GM12878 (cell line): ENCODE results near the gene FHL1. TPM values are rescaled to one million over a fixed set of nuclear protein-coding genes. Genes with fewer than 3 reads are reported as not detected.

Experiments used
- ATAC-seq: fragments of 200-7000 bp; cut with Tn5 transposase; 3 replicates; pipeline ENCODE4 v1.9.1; 2020; ENCODE audit warnings: mild to moderate bottlenecking, moderate library complexity
- BruUV-seq: library from RNA; stranded (reverse); fragments of 400-500 nt; replicated peaks from 2 replicates; lab custom pipeline; 2021; lab: Mats Ljungman, UMichigan
- CTCF ChIA-PET: fragments of 300-600 bp; sonication (Branson Sonifier 250); formaldehyde crosslinking; extraction: SDS; loops from one replicate; lab custom pipeline; 2021; ENCODE audit warnings: inconsistent platforms; lab: Yijun Ruan, JAX
- POLR2A ChIA-PET: fragments of 350-600 bp; formaldehyde crosslinking; extraction: SDS; loops from one replicate; lab custom pipeline; 2021; ENCODE audit warnings: inconsistent platforms; lab: Charles Lee
- RAD21 ChIA-PET: fragments of 300-600 bp; sonication (Branson Sonifier 250); formaldehyde crosslinking; loops from one replicate; lab custom pipeline; 2023; ENCODE audit warnings: antibody characterized with exemption; ENCODE audit not compliant: unreplicated experiment; lab: Charles Lee
- SMC1A ChIA-PET: fragments of 300-600 bp; sonication (Branson Sonifier 250); formaldehyde crosslinking; loops from one replicate; lab custom pipeline; 2023; ENCODE audit not compliant: unreplicated experiment, uncharacterized antibody; lab: Charles Lee
- DNase-seq: peaks from one replicate; pipeline ENCODE4 v3.0.0-alpha.2; 2011; ENCODE audit warnings: low read depth, low spot score
- FAIRE-seq: peaks from 3 replicates; lab custom pipeline; 2011; peaks lifted over from hg19 to GRCh38; lab: Jason Lieb, UNC
- H2AFZ ChIP-seq: 2 replicates; pipeline ENCODE4 v1.6.0; 2011; ENCODE audit warnings: low read depth, low read length, control low read depth; ENCODE audit not compliant: control insufficient read depth
- H3K27ac ChIP-seq: 2 replicates; pipeline ENCODE4 v1.5.1; 2011; ENCODE audit warnings: control low read depth; ENCODE audit not compliant: control insufficient read depth, insufficient read depth
- H3K27me3 ChIP-seq, 2 experiments: replicated peaks in 1 of 2; 2 replicates each; pipeline versions ENCODE4 v1.6.0 to v1.6.1; 2011; ENCODE audit warnings: low read length in 1 of 2; ENCODE audit not compliant: control insufficient read depth in 2 of 2, insufficient read depth in 2 of 2
- H3K36me3 ChIP-seq, 2 experiments: 2 replicates each; pipeline ENCODE4 v1.5.1; 2011; ENCODE audit warnings: low read length in 1 of 2; ENCODE audit not compliant: control insufficient read depth in 2 of 2, insufficient read depth in 2 of 2
- H3K4me1 ChIP-seq: 2 replicates; pipeline ENCODE4 v1.6.1; 2011; ENCODE audit warnings: mild to moderate bottlenecking, low read length, moderate library complexity, mixed read lengths; ENCODE audit not compliant: control insufficient read depth, insufficient read depth
- H3K4me2 ChIP-seq: 2 replicates; pipeline ENCODE4 v1.6.0; 2011; ENCODE audit warnings: control low read depth; ENCODE audit not compliant: control insufficient read depth, insufficient read depth
- H3K4me3 ChIP-seq: fragments of 200-600 bp; sonication (generic); 2 replicates; pipeline ENCODE4 v1.5.1; 2016
- H3K79me2 ChIP-seq: 2 replicates; pipeline ENCODE4 v1.6.0; 2011; ENCODE audit warnings: low read length; ENCODE audit not compliant: control insufficient read depth, insufficient read depth
- H3K9ac ChIP-seq: 2 replicates; pipeline ENCODE4 v1.8.0; 2011; ENCODE audit warnings: low read length, control low read depth, mixed read lengths; ENCODE audit not compliant: control insufficient read depth, insufficient read depth
- H3K9me3 ChIP-seq: replicated peaks from 3 replicates; pipeline ENCODE4 v1.5.1; 2011; ENCODE audit warnings: mild to moderate bottlenecking, low read length; ENCODE audit not compliant: control insufficient read depth, insufficient read depth
- H4K20me1 ChIP-seq: 2 replicates; pipeline ENCODE4 v1.6.0; 2011; ENCODE audit not compliant: control insufficient read depth, insufficient read depth
- NR2F1 ChIP-seq: fragments of 450-650 bp; conservative IDR thresholded peaks from 2 replicates; pipeline ENCODE4 v1.6.1; 2017; ENCODE audit warnings: mild to moderate bottlenecking
- SPI1 ChIP-seq: IDR thresholded peaks from 2 replicates; pipeline ENCODE4 v1.6.1; 2011; ENCODE audit warnings: low read depth, mild to moderate bottlenecking, low read length, moderate library complexity, borderline replicate concordance; ENCODE audit not compliant: insufficient read depth
- ZBTB11 ChIP-seq: fragments of 450-650 bp; formaldehyde crosslinking; IDR thresholded peaks from 2 replicates; pipeline ENCODE4 v1.5.0; 2022; ENCODE audit warnings: mild to moderate bottlenecking, missing genetic modification characterization
- WGBS: methylation state at CpG from one replicate; pipeline ENCODE4 v1.1.6; 2016; ENCODE audit warnings: low lambda C conversion rate; ENCODE audit not compliant: insufficient replicate concordance, insufficient coverage; ENCODE audit errors: missing lambda C conversion rate; 5-methylcytosine and 5-hydroxymethylcytosine counted together
- in situ Hi-C: fragments of 300-500 bp; cut with MboI; formaldehyde crosslinking; loops from 9 replicates; pipeline ENCODE4 v1.14.3; 2018; ENCODE audit warnings: mixed read lengths
- intact Hi-C: fragments of 100-400 bp; cut with micrococcal nuclease; formaldehyde crosslinking; loops from one replicate; pipeline ENCODE4 v1.14.2; 2022; ENCODE audit not compliant: unreplicated experiment
- polyA plus RNA-seq, 11 experiments: library from polyadenylated mRNA; depleted of rRNA in 4 of 11; unstranded in 6 of 11; stranded (reverse) in 5 of 11; fragments of >200 nt; fragmentation: Nextera tagmentation in 4 of 11; fragmentation: Illumina TruSeq in 1 of 11; extraction: Ambion mirVana in 4 of 11; extraction: Trizol in 1 of 11; gene quantifications; 1 replicate in 1 of 11; 2 replicates in 10 of 11; pipeline versions ENCODE4 v1.2.1 to v1.2.3, GENCODE V29; 2011 to 2016; ENCODE audit warnings: inconsistent platforms in 2 of 11, missing spikeins in 2 of 11, low read depth in 1 of 11
- total RNA-seq, 4 experiments: library from RNA; depleted of rRNA in 3 of 4; stranded (reverse); fragments of >200 nt in 3 of 4; fragmentation: Illumina TruSeq in 1 of 4; extraction: Trizol in 1 of 4; gene quantifications; 2 replicates each; pipeline versions ENCODE4 v1.2.1 to v1.2.3, GENCODE V29; 2013 to 2021

Gene FHL1
- total and polyA plus RNA-seq, 10 of the 15 experiments (the other 5 are each of a cell fraction or from before 2014, with no cell fraction given) = 0.13 to 0.59 (median 0.34) TPM; not detected in 1

GRCh38 chrX:136156560-136157117 lies 9.3 kb downstream of the FHL1 start (continued):
- no peak for TF ChIP-seq ZBTB11

- intact Hi-C loops = no loop called here
- in situ Hi-C loops = no loop called here
- Histone ChIP-seq H3K27me3 (no peaks in the 10 kb centered on the region), H3K36me3 (no peaks in the 10 kb centered on the region), H3K9ac (no peak overlapping the region), H3K27ac (no peak overlapping the region), H3K9me3 (no peaks in the 10 kb centered on the region), H3K4me2 (no peak overlapping the region), H3K4me1 (no peaks in the 10 kb centered on the region), H3K4me3 (no peak overlapping the region), H4K20me1 (no peaks in the 10 kb centered on the region), H2AFZ (no peak overlapping the region), H3K79me2 (no peaks in the 10 kb centered on the region)
- no peak for TF ChIP-seq NR2F1
- peak; percentile 91 for TF ChIP-seq SPI1
- ChIA-PET CTCF (interaction anchor here (1.0 to 1.3 kb wide), 2 partner anchors 14 to 129 kb away, joined by 3 to 7 read pairs; no protein-coding TSS in a partner anchor), POLR2A (no interaction called here), RAD21 (interaction anchor here (2.1 kb wide), 1 partner anchor 129 kb away, joined by 7 read pairs; no protein-coding TSS in a partner anchor), SMC1A (interaction anchor here (0.6 kb wide), 1 partner anchor 89 kb away, joined by 3 read pairs; no protein-coding TSS in a partner anchor)
- WGBS = 14% methylated on average over 3 of the region's 3 CpGs
- FAIRE-seq (peak; percentile 52), DNase-seq (no peak), ATAC-seq (peak; percentile 68)
- no TSS peak for BruUV-seq
Measured at GRCh38 chrX:136157187-136157586, 9.9 kb downstream of the FHL1 start.
